Gastrocnemius medialis (tissue), 4 donors: ENCODE results near the gene AMZ1.

ENCODE experiments used
- CTCF ChIP-seq, 5 experiments: fragments of 450-650 bp in 3 of 5; fragments of 200-600 bp in 2 of 5; sonication (generic) in 2 of 5; IDR thresholded peaks in 4 of 5; conservative IDR thresholded peaks in 1 of 5; 1 replicate in 4 of 5; 2 replicates in 1 of 5; pipeline ENCODE4 v1.5.1; 2016 to 2019; ENCODE audit warnings: antibody characterized with exemption in 5 of 5, mild to moderate bottlenecking in 3 of 5, moderate library complexity in 3 of 5
- POLR2A ChIP-seq, 2 donors: fragments of 450-650 bp; IDR thresholded peaks; one replicate each; pipeline ENCODE4 v1.6.1; 2017; ENCODE audit warnings: antibody characterized with exemption in 2 of 2, mild to moderate bottlenecking in 2 of 2, moderate library complexity in 2 of 2

DNA sequence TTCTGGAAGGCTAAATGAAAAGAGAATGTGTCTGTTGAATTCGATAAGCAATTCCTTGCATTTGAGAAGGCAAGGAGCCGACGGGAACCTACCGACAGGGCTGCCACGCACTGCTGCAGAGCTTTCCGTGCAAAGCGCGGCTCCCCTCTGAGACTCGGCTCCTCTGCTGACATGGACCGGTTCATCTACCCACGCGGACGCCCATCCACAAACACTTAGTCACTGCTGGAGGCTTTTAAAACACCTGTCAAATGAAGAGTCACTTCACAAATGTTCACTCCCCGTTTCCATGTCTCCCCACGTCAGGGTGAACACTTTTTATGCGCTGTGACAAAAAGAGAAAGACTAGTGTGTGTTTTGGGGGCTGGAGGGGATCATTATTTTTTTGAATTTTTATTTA lies 32.0 kb downstream of the AMZ1 start:
- TF ChIP-seq CTCF (IDR thresholded peaks at IDR 0.05 in 4 of 5, conservative IDR thresholded peaks at IDR 0.05 in 1 of 5) (no peak), POLR2A (IDR thresholded peaks at IDR 0.05) (no peak)
